Thoracic aorta (tissue), 2 donors: ENCODE data around the gene LRMDA. TPM values are rescaled to one million over a fixed set of nuclear protein-coding genes. Genes with fewer than 3 reads are reported as not detected.

Source experiments
- ATAC-seq: fragments of 150-250 bp; one replicate; pipeline ENCODE4 v1.8.0; 2017; ENCODE audit warnings: low read depth; ENCODE audit not compliant: insufficient number of reproducible peaks, low FRiP score
- DNase-seq: peaks from one replicate; pipeline ENCODE4 v3.0.0-alpha.2; 2020; ENCODE audit warnings: low spot score
- H3K27ac ChIP-seq, 2 donors: fragments of 200-600 bp; sonication (generic); 1 replicate in 1 of 2; 2 replicates in 1 of 2; pipeline ENCODE4 v1.5.1; 2016; ENCODE audit warnings: mild to moderate bottlenecking in 2 of 2, moderate library complexity in 2 of 2
- H3K27me3 ChIP-seq: fragments of 200-600 bp; sonication (generic); replicated peaks from 2 replicates; pipeline ENCODE4 v1.6.0; 2016; ENCODE audit warnings: mild to moderate bottlenecking; ENCODE audit not compliant: insufficient read depth
- H3K36me3 ChIP-seq: fragments of 200-600 bp; sonication (generic); one replicate; pipeline ENCODE4 v1.5.1; 2016
- H3K4me1 ChIP-seq, 2 donors: fragments of 200-600 bp; sonication (generic); 1 replicate in 1 of 2; 2 replicates in 1 of 2; pipeline versions ENCODE4 v1.5.1 to v1.6.0; 2016; ENCODE audit warnings: low read depth in 2 of 2, mild to moderate bottlenecking in 1 of 2; ENCODE audit not compliant: control insufficient read depth in 1 of 2
- H3K4me3 ChIP-seq: fragments of 200-600 bp; sonication (generic); 2 replicates; pipeline ENCODE4 v1.5.1; 2016; ENCODE audit warnings: mild to moderate bottlenecking
- H3K9me3 ChIP-seq: fragments of 200-600 bp; sonication (generic); 2 replicates; pipeline ENCODE4 v1.5.1; 2016
- CTCF ChIP-seq: fragments of 200-600 bp; sonication (generic); IDR thresholded peaks from one replicate; pipeline ENCODE4 v1.5.1; 2019; ENCODE audit warnings: antibody characterized with exemption
- total RNA-seq, 2 donors: library from RNA; depleted of rRNA; stranded (reverse); fragments of >200 nt; gene quantifications; one replicate each; pipeline versions ENCODE4 v1.1.0 to v1.2.3, GENCODE V29; 2016

Gene LRMDA
- total RNA-seq, 2 donors from 2014 or later = 8.3 to 36.6 TPM

- no peaks in the 10 kb centered on the region for H3K36me3 ChIP-seq
- no peak for ATAC-seq
- no peak for TF ChIP-seq CTCF
Measured at GRCh38 chr10:75825235-75825634, 393.8 kb downstream of the LRMDA start.

GRCh38 chr10:75825661-75826060 lies 394.2 kb downstream of the LRMDA start:
- no peaks in the 10 kb centered on the region for H3K9me3 ChIP-seq
- no peak for TF ChIP-seq CTCF
- no peak overlapping the region for H3K4me3 ChIP-seq
- H3K27ac ChIP-seq = no peak overlapping the region
- H3K4me1 ChIP-seq = peaks cover 6 to 15% of the 10 kb centered on the region in 2 donors
- no peaks in the 10 kb centered on the region for H3K27me3 ChIP-seq
- ATAC-seq = no peak
- DNase-seq = no peak
- H3K36me3 ChIP-seq = no peaks in the 10 kb centered on the region

More at GRCh38 chr10:75825235-75825634, 393.8 kb downstream of the LRMDA start:
- no peaks in the 10 kb centered on the region for H3K27me3 ChIP-seq
- H3K9me3 ChIP-seq = no peaks in the 10 kb centered on the region
- peaks cover 6 to 15% of the 10 kb centered on the region in 2 donors for H3K4me1 ChIP-seq
- H3K4me3 ChIP-seq = no peak overlapping the region
- no peak overlapping the region for H3K27ac ChIP-seq
- DNase-seq = no peak

GRCh38 chr10:75826846-75827245 lies 395.4 kb downstream of the LRMDA start:
- H3K36me3 ChIP-seq = no peaks in the 10 kb centered on the region
- no peak for ATAC-seq
- H3K4me1 ChIP-seq = peaks cover 6 to 15% of the 10 kb centered on the region in 2 donors
- TF ChIP-seq CTCF = no peak
- no peak overlapping the region for H3K4me3 ChIP-seq
- no peak for DNase-seq
- H3K27me3 ChIP-seq = no peaks in the 10 kb centered on the region
- no peaks in the 10 kb centered on the region for H3K9me3 ChIP-seq
- no peak overlapping the region for H3K27ac ChIP-seq

- Histone ChIP-seq H3K36me3 (no peaks in the 10 kb centered on the region), H3K4me3 (no peak overlapping the region), H3K27me3 (no peaks in the 10 kb centered on the region), H3K27ac (no peak overlapping the region), H3K9me3 (no peaks in the 10 kb centered on the region), H3K4me1 (peaks cover 6 to 15% of the 10 kb centered on the region in 2 donors)
- ATAC-seq = no peak
- DNase-seq = no peak
- no peak for TF ChIP-seq CTCF
Measured at GRCh38 chr10:75827587-75828021, 396.2 kb downstream of the LRMDA start.

- Histone ChIP-seq H3K4me3 (no peak overlapping the region), H3K27me3 (no peaks in the 10 kb centered on the region), H3K4me1 (peaks cover 6 to 15% of the 10 kb centered on the region in 2 donors), H3K27ac (no peak overlapping the region), H3K36me3 (no peaks in the 10 kb centered on the region), H3K9me3 (no peaks in the 10 kb centered on the region)
- TF ChIP-seq CTCF = no peak
- no peak for ATAC-seq
- no peak for DNase-seq
Measured at GRCh38 chr10:75828413-75828812, 397.0 kb downstream of the LRMDA start.
